Sigmoid colon (tissue), 7 donors: ENCODE data around the gene C12orf43. TPM values are rescaled to one million over a fixed set of nuclear protein-coding genes. Genes with fewer than 3 reads are reported as not detected.

Source experiments
- DNase-seq: peaks from one replicate; pipeline ENCODE4 v3.0.0-alpha.2; 2019
- H3K27ac ChIP-seq, 4 donors: fragments of 200-600 bp; sonication (generic); one replicate each; pipeline ENCODE4 v1.5.1; 2016 to 2019; ENCODE audit warnings: mild to moderate bottlenecking in 1 of 4
- H3K27me3 ChIP-seq, 3 donors: fragments of 200-600 bp; sonication (generic); one replicate each; pipeline ENCODE4 v1.5.1; 2019; ENCODE audit warnings: mild to moderate bottlenecking in 1 of 3
- H3K36me3 ChIP-seq, 4 donors: fragments of 200-600 bp; sonication (generic); one replicate each; pipeline ENCODE4 v1.5.1; 2016 to 2019
- H3K4me1 ChIP-seq, 4 donors: fragments of 200-600 bp; sonication (generic); one replicate each; pipeline ENCODE4 v1.5.1; 2017 to 2019
- H3K4me3 ChIP-seq, 4 donors: fragments of 200-600 bp; sonication (generic); one replicate each; pipeline ENCODE4 v1.5.1; 2017 to 2019; ENCODE audit warnings: mild to moderate bottlenecking in 2 of 4, moderate library complexity in 1 of 4
- H3K9me3 ChIP-seq, 4 donors: fragments of 200-600 bp in 3 of 4; sonication (generic) in 3 of 4; one replicate each; pipeline versions ENCODE4 v1.5.1 to v1.6.1; 2013 to 2019
- CTCF ChIP-seq, 4 experiments: fragments of 450-650 bp in 3 of 4; fragments of 200-600 bp in 1 of 4; IDR thresholded peaks; one replicate each; pipeline ENCODE4 v1.5.1; 2016 to 2019; ENCODE audit warnings: antibody characterized with exemption in 4 of 4, mild to moderate bottlenecking in 3 of 4, moderate library complexity in 2 of 4
- EP300 ChIP-seq, 4 donors: sonication (generic); formaldehyde crosslinking; IDR thresholded peaks; one replicate each; pipeline ENCODE4 v1.6.1; 2017; ENCODE audit warnings: antibody characterized with exemption in 4 of 4
- POLR2A ChIP-seq, 2 donors: fragments of 450-650 bp; IDR thresholded peaks; one replicate each; pipeline ENCODE4 v1.6.1; 2016; ENCODE audit warnings: antibody characterized with exemption in 2 of 2, mild to moderate bottlenecking in 2 of 2, moderate library complexity in 2 of 2
- POLR2AphosphoS5 ChIP-seq, 4 donors: sonication (generic); formaldehyde crosslinking; IDR thresholded peaks; one replicate each; pipeline ENCODE4 v1.6.1; 2017; ENCODE audit warnings: antibody characterized with exemption in 4 of 4
- WGBS, 2 donors: extraction: QIAGEN DNeasy Blood & Tissue Kit; methylation state at CpG; one replicate each; pipeline ENCODE4 v1.1.7; 2013; 5-methylcytosine and 5-hydroxymethylcytosine counted together
- intact Hi-C: fragments of 100-400 bp; cut with DNase I; formaldehyde crosslinking; loops from one replicate; pipeline ENCODE4 v1.15.1; 2023
- polyA plus RNA-seq, 3 donors: library from polyadenylated mRNA; stranded (reverse); fragments of 200-250 nt; gene quantifications; one replicate each; pipeline ENCODE4 v1.2.3, GENCODE V29; 2013
- total RNA-seq, 4 donors: library from RNA; depleted of rRNA; stranded (reverse); fragments of >200 nt; gene quantifications; one replicate each; pipeline ENCODE4 v1.1.0, GENCODE V29; 2016
- donor health status: healthy with polysubstance abuse.
- donor health status: Bipolar disorder and iron deficiency.
- donor health status: healthy.

The C12orf43 gene
- total and polyA plus RNA-seq, 7 donors: 7.9 to 25.8 (median 12.5) TPM

GRCh38 chr12:120956579-120957300 is 59.5 kb downstream of the C12orf43 start:
- TF ChIP-seq POLR2A (IDR thresholded peaks at IDR 0.05): no peak
- no peak for TF ChIP-seq EP300 (IDR thresholded peaks at IDR 0.05)
- TF ChIP-seq POLR2AphosphoS5 (IDR thresholded peaks at IDR 0.05): no peak
- TF ChIP-seq CTCF (IDR thresholded peaks at IDR 0.05): no peak
- DNase-seq: no peak
- Histone ChIP-seq H3K27ac (no peak overlapping the region), H3K4me3 (no peak overlapping the region), H3K27me3 (no peaks in the 10 kb centered on the region), H3K9me3 (no peaks in the 10 kb centered on the region), H3K36me3 (no peaks in the 10 kb centered on the region), H3K4me1 (no peaks in the 10 kb centered on the region)
- intact Hi-C loops: no loop called here
- 22 to 64% methylated on average over 5 of the region's 5 CpGs for WGBS, 2 donors

- no peaks in the 10 kb centered on the region for H3K36me3 ChIP-seq
- no peaks in the 10 kb centered on the region for H3K27me3 ChIP-seq
- TF ChIP-seq POLR2A (IDR thresholded peaks at IDR 0.05) (no peak), EP300 (IDR thresholded peaks at IDR 0.05) (no peak), CTCF (IDR thresholded peaks at IDR 0.05) (no peak), POLR2AphosphoS5 (IDR thresholded peaks at IDR 0.05) (no peak)
- intact Hi-C loops: no loop called here
- no peak for DNase-seq
- H3K4me3 ChIP-seq: no peak overlapping the region
- H3K27ac ChIP-seq: no peak overlapping the region
- H3K4me1 ChIP-seq: no peaks in the 10 kb centered on the region
- 71 to 81% methylated on average over 4 of the region's 4 CpGs for WGBS, 2 donors
- no peaks in the 10 kb centered on the region for H3K9me3 ChIP-seq
Observed at GRCh38 chr12:120955232-120955631, 61.1 kb downstream of the C12orf43 start.

GRCh38 chr12:120950807-120951206 is 65.5 kb downstream of the C12orf43 start:
- TF ChIP-seq EP300 (IDR thresholded peaks at IDR 0.05) (no peak), POLR2AphosphoS5 (IDR thresholded peaks at IDR 0.05) (no peak), POLR2A (IDR thresholded peaks at IDR 0.05) (no peak), CTCF (IDR thresholded peaks at IDR 0.05) (no peak)
- DNase-seq: no peak
- Histone ChIP-seq H3K27me3 (no peaks in the 10 kb centered on the region), H3K9me3 (no peaks in the 10 kb centered on the region), H3K4me1 (no peaks in the 10 kb centered on the region), H3K36me3 (no peaks in the 10 kb centered on the region), H3K27ac (no peak overlapping the region), H3K4me3 (no peak overlapping the region)
- 93 to 98% methylated on average over 5 of the region's 5 CpGs for WGBS, 2 donors
- intact Hi-C loops: no loop called here

Other genes with a start within 250 kb of the C12orf43 start
- gene SPPL3, start 112.1 kb downstream of the C12orf43 start, total RNA-seq: 10 to 100 TPM; 17.1 to 28.0 (median 19.3) TPM
- gene SPPL3, start 112.1 kb downstream of the C12orf43 start, polyA plus RNA-seq: 10 to 100 TPM in 2 of 3 donors, 1 to 10 TPM in 1; 8.6 to 24.7 (median 12.6) TPM
- gene HNF1A, start 37.9 kb downstream of the C12orf43 start, total RNA-seq: under 1 TPM in 3 of 4 donors, not detected in 1; under 0.01 to 0.16 (median 0.14) TPM
- 10 to 100 TPM; 12.0 to 13.2 (median 13.2) TPM for gene HNF1A, start 37.9 kb downstream of the C12orf43 start, polyA plus RNA-seq
- under 1 TPM in 2 of 4 donors, not detected in 2; under 0.01 to 0.41 TPM for gene OASL, start 22.8 kb upstream of the C12orf43 start, total RNA-seq
- 10 to 100 TPM; 10.8 to 57.6 (median 15.8) TPM for gene OASL, start 22.8 kb upstream of the C12orf43 start, polyA plus RNA-seq
- gene P2RX7, start 116.4 kb upstream of the C12orf43 start, total RNA-seq: 1 to 10 TPM; 3.9 to 8.0 (median 5.0) TPM
- gene P2RX7, start 116.4 kb upstream of the C12orf43 start, polyA plus RNA-seq: 1 to 10 TPM in 2 of 3 donors, under 1 TPM in 1; 0.60 to 1.9 (median 1.4) TPM
- gene P2RX4, start 193.6 kb upstream of the C12orf43 start, total RNA-seq: 10 to 100 TPM; 26.0 to 36.9 (median 33.6) TPM
- 10 to 100 TPM; 37.9 to 84.4 (median 53.5) TPM for gene P2RX4, start 193.6 kb upstream of the C12orf43 start, polyA plus RNA-seq